Prostate gland (tissue), 2 donors: ENCODE data around the gene GALNT16.

Source experiments
- CTCF ChIP-seq, 4 experiments: fragments of 200-600 bp in 2 of 4; fragments of 450-650 bp in 2 of 4; sonication (generic) in 2 of 4; IDR thresholded peaks; 1 replicate in 3 of 4; 2 replicates in 1 of 4; pipeline ENCODE4 v1.5.1; 2016 to 2019; ENCODE audit warnings: antibody characterized with exemption in 4 of 4, mild to moderate bottlenecking in 2 of 4, moderate library complexity in 2 of 4
- POLR2A ChIP-seq: fragments of 450-650 bp; IDR thresholded peaks from one replicate; pipeline ENCODE4 v1.6.1; 2016; ENCODE audit warnings: antibody characterized with exemption, mild to moderate bottlenecking
- POLR2AphosphoS5 ChIP-seq: sonication (generic); formaldehyde crosslinking; IDR thresholded peaks from one replicate; pipeline ENCODE4 v1.6.1; 2017; ENCODE audit warnings: antibody characterized with exemption

- TF ChIP-seq CTCF (IDR thresholded peaks at IDR 0.05) (no peak), POLR2A (no peak), POLR2AphosphoS5 (no peak)
Measured at GRCh38 chr14:69337984-69338383, 78.0 kb downstream of the GALNT16 start.
